IMR-90 (cell line): ENCODE measurements around the gene CPED1. TPM values are rescaled to one million over a fixed set of nuclear protein-coding genes. Genes with fewer than 3 reads are reported as not detected.
A peak's percentile ranks its signal among the peaks of the same experiment; 100 is the strongest.

Source experiments
- ATAC-seq: fragments of 200-7000 bp; cut with Tn5 transposase; 2 replicates; pipeline ENCODE4 v1.9.1; 2020; ENCODE audit warnings: low read depth, mild to moderate bottlenecking, moderate library complexity
- BruUV-seq: library from RNA; stranded (reverse); fragments of 400-500 nt; replicated peaks from 2 replicates; lab custom pipeline; 2021; lab: Mats Ljungman, UMichigan
- CTCF ChIA-PET: fragments of 300-600 bp; formaldehyde crosslinking; extraction: SDS; loops from one replicate; lab custom pipeline; 2021; ENCODE audit warnings: antibody characterized with exemption; lab: Yijun Ruan, JAX
- POLR2A ChIA-PET: fragments of 300-600 bp; sonication (Branson Sonifier 250); formaldehyde crosslinking; loops from one replicate; lab custom pipeline; 2022; ENCODE audit warnings: antibody characterized with exemption; ENCODE audit not compliant: unreplicated experiment; lab: Charles Lee
- DNase-seq: peaks from one replicate; pipeline ENCODE4 v3.0.0; 2013
- H2AFZ ChIP-seq: replicated peaks from 2 replicates; pipeline ENCODE3; 2013; ENCODE audit warnings: low read length, mild to moderate bottlenecking; ENCODE audit not compliant: poor library complexity
- H2AK5ac ChIP-seq: 2 replicates; pipeline ENCODE4 v1.6.1; 2013; ENCODE audit warnings: low read depth, low read length, inconsistent platforms
- H2AK9ac ChIP-seq: replicated peaks from 2 replicates; pipeline ENCODE3; 2013; ENCODE audit warnings: mild to moderate bottlenecking, low read depth, low read length, moderate library complexity; ENCODE audit not compliant: poor library complexity
- H2BK120ac ChIP-seq: 2 replicates; pipeline ENCODE4 v1.6.1; 2013; ENCODE audit warnings: low read depth, low read length, inconsistent platforms
- H2BK15ac ChIP-seq: 3 replicates; pipeline ENCODE4 v1.6.1; 2013; ENCODE audit warnings: low read depth, low read length, inconsistent platforms
- H2BK20ac ChIP-seq: 2 replicates; pipeline ENCODE4 v1.6.1; 2013; ENCODE audit warnings: low read depth, mild to moderate bottlenecking, inconsistent platforms, low read length, moderate library complexity
- H2BK5ac ChIP-seq: 2 replicates; pipeline ENCODE4 v1.6.1; 2013; ENCODE audit warnings: mild to moderate bottlenecking, low read depth, low read length, inconsistent platforms; ENCODE audit not compliant: poor library complexity, severe bottlenecking
- H3K14ac ChIP-seq: replicated peaks from 2 replicates; pipeline ENCODE4 v1.6.1; 2013; ENCODE audit warnings: low read depth, low read length, inconsistent platforms
- H3K18ac ChIP-seq: 2 replicates; pipeline ENCODE4 v1.6.1; 2013; ENCODE audit warnings: low read depth, low read length, control low read depth
- H3K23ac ChIP-seq: 2 replicates; pipeline ENCODE4 v1.6.1; 2013; ENCODE audit warnings: low read depth, low read length, inconsistent platforms
- H3K27ac ChIP-seq: 2 replicates; pipeline ENCODE4 v1.5.1; 2013; ENCODE audit warnings: mild to moderate bottlenecking, control low read depth, low read length; ENCODE audit not compliant: insufficient read depth
- H3K27me3 ChIP-seq: 2 replicates; pipeline ENCODE4 v1.6.1; 2013; ENCODE audit warnings: low read length; ENCODE audit not compliant: control insufficient read depth, insufficient read depth
- H3K36me3 ChIP-seq: 2 replicates; pipeline ENCODE4 v1.6.1; 2013; ENCODE audit warnings: low read length, mixed read lengths; ENCODE audit not compliant: control insufficient read depth, insufficient read depth
- H3K4ac ChIP-seq: 2 replicates; pipeline ENCODE4 v1.6.1; 2013; ENCODE audit warnings: low read depth, low read length, inconsistent platforms
- H3K4me1 ChIP-seq: 2 replicates; pipeline ENCODE4 v1.6.1; 2013; ENCODE audit warnings: low read length, mixed read lengths; ENCODE audit not compliant: control insufficient read depth, insufficient read depth
- H3K4me2 ChIP-seq: 2 replicates; pipeline ENCODE4 v1.6.1; 2013; ENCODE audit warnings: low read depth, mild to moderate bottlenecking, control low read depth, low read length, moderate library complexity
- H3K4me3 ChIP-seq: 2 replicates; pipeline ENCODE4 v1.5.1; 2013; ENCODE audit warnings: low read depth, mild to moderate bottlenecking, control low read depth, low read length, moderate library complexity; ENCODE audit not compliant: insufficient read depth
- H3K56ac ChIP-seq: 2 replicates; pipeline ENCODE4 v1.6.1; 2013; ENCODE audit warnings: low read length, inconsistent platforms; ENCODE audit not compliant: insufficient read depth; ENCODE audit errors: extremely low read depth
- H3K79me1 ChIP-seq, 2 experiments: 2 replicates each; pipeline ENCODE4 v1.6.1; 2013; ENCODE audit warnings: low read length in 2 of 2, inconsistent platforms in 1 of 2, low read depth in 1 of 2
- H3K9ac ChIP-seq: 2 replicates; pipeline ENCODE4 v1.6.1; 2013; ENCODE audit warnings: low read depth, low read length, control low read depth
- H3K9me1 ChIP-seq: 2 replicates; pipeline ENCODE4 v1.6.1; 2013; ENCODE audit warnings: low read length, inconsistent platforms; ENCODE audit not compliant: insufficient read depth
- H3K9me3 ChIP-seq: 2 replicates; pipeline ENCODE4 v1.6.1; 2013; ENCODE audit warnings: low read length; ENCODE audit not compliant: control insufficient read depth, insufficient read depth
- H4K20me1 ChIP-seq: 2 replicates; pipeline ENCODE4 v1.6.1; 2013; ENCODE audit warnings: low read length, inconsistent platforms; ENCODE audit not compliant: insufficient read depth
- H4K5ac ChIP-seq: 2 replicates; pipeline ENCODE4 v1.6.1; 2013; ENCODE audit warnings: mild to moderate bottlenecking, low read depth, low read length, control low read depth
- H4K8ac ChIP-seq, 2 experiments: 2 replicates each; pipeline ENCODE4 v1.6.1; 2013; ENCODE audit warnings: low read depth in 2 of 2, low read length in 2 of 2, control low read depth in 1 of 2, inconsistent platforms in 1 of 2
- H4K91ac ChIP-seq: 2 replicates; pipeline ENCODE4 v1.6.1; 2013; ENCODE audit warnings: low read depth, low read length, inconsistent platforms; ENCODE audit not compliant: insufficient read depth
- BHLHE40 ChIP-seq: fragments of 150-350 bp; IDR thresholded peaks from 2 replicates; pipeline ENCODE4 v1.6.1; 2016; ENCODE audit warnings: mild to moderate bottlenecking, low read depth, low read length
- CHD1 ChIP-seq: IDR thresholded peaks from 2 replicates; pipeline ENCODE4 v1.6.1; 2012; ENCODE audit warnings: low read depth, low read length, improper control_type of control experiment
- FOS ChIP-seq: fragments of 150-350 bp; IDR thresholded peaks from 2 replicates; pipeline ENCODE4 v1.6.1; 2016; ENCODE audit warnings: low read depth, low read length
- MAFK ChIP-seq: IDR thresholded peaks from 2 replicates; pipeline ENCODE4 v1.6.1; 2012; ENCODE audit warnings: low read depth, low read length, improper control_type of control experiment
- MAZ ChIP-seq: IDR thresholded peaks from 2 replicates; pipeline ENCODE4 v1.6.1; 2012; ENCODE audit warnings: low read depth, mild to moderate bottlenecking, low read length, improper control_type of control experiment, moderate library complexity, borderline replicate concordance
- MXI1 ChIP-seq: IDR thresholded peaks from 2 replicates; pipeline ENCODE4 v1.6.1; 2012; ENCODE audit warnings: low read depth, mild to moderate bottlenecking, low read length, moderate library complexity, borderline replicate concordance
- POLR2A ChIP-seq: IDR thresholded peaks from 2 replicates; pipeline ENCODE4 v1.6.1; 2012; ENCODE audit warnings: mild to moderate bottlenecking, low read depth, low read length
- RAD21 ChIP-seq: IDR thresholded peaks from 2 replicates; pipeline ENCODE4 v1.6.1; 2012; ENCODE audit warnings: low read length, improper control_type of control experiment
- RFX5 ChIP-seq: IDR thresholded peaks from 2 replicates; pipeline ENCODE4 v1.8.0; 2012; ENCODE audit warnings: low read depth, mild to moderate bottlenecking, low read length, moderate library complexity
- WGBS, 2 experiments: methylation state at CpG; one replicate each; pipeline versions ENCODE4 v1.1.5 to v1.1.7; 2013; ENCODE audit warnings: missing lambda C conversion rate in 2 of 2; ENCODE audit not compliant: insufficient read length in 1 of 2; ENCODE audit errors: extremely low coverage in 2 of 2; 5-methylcytosine and 5-hydroxymethylcytosine counted together
- dilution Hi-C: fragments of 300-500 bp; cut with HindIII; formaldehyde crosslinking; loops from one replicate; pipeline ENCODE4 v1.14.3; 2018; ENCODE audit warnings: low sequenced_read_pairs; ENCODE audit not compliant: unreplicated experiment
- in situ Hi-C: fragments of 300-500 bp; cut with MboI; formaldehyde crosslinking; loops from 3 replicates; pipeline ENCODE4 v1.14.3; 2019; ENCODE audit warnings: low sequenced_read_pairs, inconsistent platforms, mixed read lengths
- intact Hi-C: fragments of 100-400 bp; cut with micrococcal nuclease; formaldehyde crosslinking; loops from 2 replicates; pipeline ENCODE4 v1.10.0; 2022
- polyA plus RNA-seq, 3 experiments: library from polyadenylated mRNA; depleted of rRNA; stranded (reverse); fragments of >200 nt; gene quantifications; 2 replicates each; pipeline ENCODE4 v1.2.3, GENCODE V29; 2012; ENCODE audit warnings: low replicate concordance in 1 of 3
- total RNA-seq: library from RNA; depleted of rRNA; stranded (reverse); fragments of >200 nt; gene quantifications from 2 replicates; pipeline ENCODE4 v1.2.3, GENCODE V29; 2012
- TF ChIP-seq, protein P1 (sequence below): fragments of 150-350 bp; IDR thresholded peaks from 2 replicates; pipeline ENCODE4 v1.6.1; 2017; ENCODE audit warnings: mild to moderate bottlenecking, antibody characterized with exemption, low read length, low read depth

The CPED1 gene
- total and polyA plus RNA-seq, 2 of the 4 experiments (the other 2 are of a cell fraction), result 31.2 to 96.8 TPM

DNA sequence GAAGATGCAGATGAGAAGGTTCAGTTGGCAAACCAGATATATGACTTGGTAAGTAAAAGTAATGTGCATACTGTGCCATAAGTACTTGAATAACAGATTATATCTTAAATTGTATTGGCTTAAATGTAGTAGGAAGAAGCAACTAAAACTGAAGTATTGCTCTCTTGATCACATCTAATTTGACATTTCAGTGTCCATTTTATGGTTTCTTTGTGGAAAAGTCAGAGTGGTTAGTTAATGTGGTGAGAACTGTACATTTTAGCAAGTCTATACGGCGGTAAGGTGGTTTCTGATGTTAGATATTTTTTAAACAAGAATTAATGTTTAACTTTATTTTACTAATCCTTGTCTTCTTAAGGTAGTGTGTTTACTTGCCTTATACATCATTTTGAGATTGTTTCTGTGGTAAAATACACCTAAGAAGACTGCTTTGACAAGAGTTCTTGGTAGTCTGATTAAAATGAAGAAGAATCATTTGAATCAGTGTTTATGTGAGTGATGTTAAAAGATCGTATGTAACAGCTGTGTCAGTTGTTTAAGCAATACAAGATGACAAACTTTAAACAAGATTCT, 32.8 kb upstream of the CPED1 start:
- Histone ChIP-seq H4K8ac (no peak overlapping the region; a peak in 1 of 4 replicates), H4K20me1 (peaks cover 7% of the 10 kb centered on the region; the same call in 1 of the 2 replicates), H3K4me3 (no peak overlapping the region), H2BK15ac (no peak overlapping the region), H2BK20ac (no peak overlapping the region), H2BK120ac (no peak overlapping the region), H3K4me2 (no peak overlapping the region), H3K27ac (no peak overlapping the region), H3K9ac (no peak overlapping the region), H2BK5ac (no peak overlapping the region), H3K18ac (no peak overlapping the region), H3K9me3 (no peaks in the 10 kb centered on the region), H2AK9ac (no peak overlapping the region), H3K36me3 (peaks cover 8% of the 10 kb centered on the region), H4K91ac (no peak overlapping the region), H3K79me1 (peaks cover 11 to 17% of the 10 kb centered on the region in 2 experiments), H3K56ac (no peak overlapping the region), H3K27me3 (no peaks in the 10 kb centered on the region), H3K4ac (no peak overlapping the region), H2AK5ac (no peak overlapping the region), H3K23ac (no peak overlapping the region; the same call in 1 of the 2 replicates), H3K4me1 (peaks cover 2% of the 10 kb centered on the region; the same call in 1 of the 2 replicates), H4K5ac (no peak overlapping the region), H3K14ac (no peak overlapping the region), H3K9me1 (no peaks in the 10 kb centered on the region), H2AFZ (no peak overlapping the region)
- intact Hi-C loops (loop anchor here (10.0 kb wide), 1 partner anchor 1039 kb away; no protein-coding TSS in a partner anchor), dilution Hi-C loops (no loop called here), in situ Hi-C loops (no loop called here)
- no CpG with 5 or more reads among the region's 3 CpGs for WGBS, 2 experiments
- no TSS peak for BruUV-seq
- POLR2A ChIA-PET, result no interaction called here
- peak; percentile 11 for DNase-seq
- no peak for ATAC-seq
- CTCF ChIA-PET, result no interaction called here
- TF ChIP-seq MAFK (no peak), BHLHE40 (no peak), RAD21 (no peak), RFX5 (no peak), FOS (no peak), POLR2A (no peak), MXI1 (no peak), CHD1 (no peak), MAZ (no peak)
- TF ChIP-seq, protein P1, sequence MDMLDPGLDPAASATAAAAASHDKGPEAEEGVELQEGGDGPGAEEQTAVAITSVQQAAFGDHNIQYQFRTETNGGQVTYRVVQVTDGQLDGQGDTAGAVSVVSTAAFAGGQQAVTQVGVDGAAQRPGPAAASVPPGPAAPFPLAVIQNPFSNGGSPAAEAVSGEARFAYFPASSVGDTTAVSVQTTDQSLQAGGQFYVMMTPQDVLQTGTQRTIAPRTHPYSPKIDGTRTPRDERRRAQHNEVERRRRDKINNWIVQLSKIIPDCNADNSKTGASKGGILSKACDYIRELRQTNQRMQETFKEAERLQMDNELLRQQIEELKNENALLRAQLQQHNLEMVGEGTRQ, result no peak
